OCI-LY7 (cell line): ENCODE measurements around the gene LGR6.
A peak's percentile ranks its signal among the peaks of the same experiment; 100 is the strongest.

ENCODE experiments used
- CTCF ChIP-seq: fragments of 200-600 bp; sonication (generic); conservative IDR thresholded peaks from 2 replicates; pipeline ENCODE4 v1.5.1; 2014; ENCODE audit warnings: mild to moderate bottlenecking, antibody characterized with exemption, low read length, moderate library complexity, mixed read lengths
- EZH2phosphoT487 ChIP-seq: fragments of 200-600 bp; sonication (generic); IDR thresholded peaks from 2 replicates; pipeline ENCODE4 v1.6.1; 2018; ENCODE audit warnings: low read depth, borderline replicate concordance, mild to moderate bottlenecking, mixed run types, antibody characterized with exemption, low read length, moderate library complexity, mixed read lengths

GRCh38 chr1:202159534-202160371 is 33.8 kb upstream of the LGR6 start:
- TF ChIP-seq CTCF (peak; percentile 47; the same call in 1 of the 2 replicates), EZH2phosphoT487 (no peak)
